ENCODE measurements around the gene REPS1. TPM values are rescaled to one million over a fixed set of nuclear protein-coding genes. Genes with fewer than 3 reads are reported as not detected.

REPS1 gene
- total RNA-seq, 1 experiment from 2014 or later = 28.6 TPM

DNA sequence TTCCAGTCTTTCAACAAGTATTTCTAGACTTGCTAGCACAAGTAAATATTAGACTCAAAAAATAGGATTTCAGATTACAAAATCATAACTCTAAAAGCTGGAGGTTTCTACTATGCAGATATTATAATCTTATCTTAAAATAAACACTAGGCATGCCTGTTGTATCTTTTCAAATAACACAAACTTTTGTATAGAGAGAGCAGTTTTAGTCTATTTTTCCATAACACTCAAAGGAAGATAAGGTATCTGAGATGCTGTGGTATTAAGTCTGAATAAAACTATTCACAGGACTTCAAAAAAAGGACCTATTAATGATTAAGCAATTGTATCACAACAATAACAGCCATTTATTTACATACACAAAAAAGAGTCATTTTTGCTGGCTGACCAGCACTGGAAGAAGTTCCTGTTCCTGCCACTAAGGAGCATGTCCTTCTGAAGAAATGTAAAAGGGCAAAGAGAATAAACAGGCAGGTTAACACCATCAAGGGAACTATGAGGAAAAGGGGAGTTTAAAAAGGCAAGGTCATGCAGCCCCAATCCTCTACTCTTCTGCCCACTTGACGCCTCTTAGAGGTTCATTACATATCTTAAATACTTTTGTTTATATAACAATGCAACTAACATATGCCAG, 39.4 kb downstream of the REPS1 start:
- ATAC-seq = no peak
- BruUV-seq (replicated peaks) = no TSS peak
- intact Hi-C loops (cut with micrococcal nuclease; ENCODE audit: unreplicated experiment) = no loop called here

DNA sequence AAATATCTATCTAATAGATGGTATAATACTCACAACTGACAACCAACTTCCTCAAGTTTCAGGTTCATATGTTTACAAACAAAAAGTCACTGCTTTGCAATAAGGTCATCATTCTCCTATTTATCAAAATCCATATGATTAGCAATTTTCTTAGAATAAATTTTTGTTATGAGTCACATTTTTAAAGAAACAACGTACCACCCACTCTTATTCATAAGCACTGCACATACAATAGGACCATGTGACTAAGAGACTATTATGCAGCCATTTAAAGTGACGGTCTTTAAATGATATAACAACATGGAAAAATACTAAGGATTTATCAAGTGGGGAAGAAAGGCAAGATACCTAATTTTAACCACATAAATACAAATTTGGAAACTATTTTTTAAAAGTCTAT, 40.0 kb downstream of the REPS1 start:
- no TSS peak for BruUV-seq (replicated peaks)
- TF ChIP-seq TCF7L2 (IDR thresholded peaks at IDR 0.05; ENCODE audit: low read depth, low read length) (no peak), SIN3A (IDR thresholded peaks at IDR 0.05; ENCODE audit: borderline replicate concordance, insufficient read depth, low read depth, low read length) (no peak)
- TF ChIP-seq, protein P1, sequence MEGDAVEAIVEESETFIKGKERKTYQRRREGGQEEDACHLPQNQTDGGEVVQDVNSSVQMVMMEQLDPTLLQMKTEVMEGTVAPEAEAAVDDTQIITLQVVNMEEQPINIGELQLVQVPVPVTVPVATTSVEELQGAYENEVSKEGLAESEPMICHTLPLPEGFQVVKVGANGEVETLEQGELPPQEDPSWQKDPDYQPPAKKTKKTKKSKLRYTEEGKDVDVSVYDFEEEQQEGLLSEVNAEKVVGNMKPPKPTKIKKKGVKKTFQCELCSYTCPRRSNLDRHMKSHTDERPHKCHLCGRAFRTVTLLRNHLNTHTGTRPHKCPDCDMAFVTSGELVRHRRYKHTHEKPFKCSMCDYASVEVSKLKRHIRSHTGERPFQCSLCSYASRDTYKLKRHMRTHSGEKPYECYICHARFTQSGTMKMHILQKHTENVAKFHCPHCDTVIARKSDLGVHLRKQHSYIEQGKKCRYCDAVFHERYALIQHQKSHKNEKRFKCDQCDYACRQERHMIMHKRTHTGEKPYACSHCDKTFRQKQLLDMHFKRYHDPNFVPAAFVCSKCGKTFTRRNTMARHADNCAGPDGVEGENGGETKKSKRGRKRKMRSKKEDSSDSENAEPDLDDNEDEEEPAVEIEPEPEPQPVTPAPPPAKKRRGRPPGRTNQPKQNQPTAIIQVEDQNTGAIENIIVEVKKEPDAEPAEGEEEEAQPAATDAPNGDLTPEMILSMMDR (IDR thresholded peaks at IDR 0.05) = no peak
- DNase-seq (ENCODE audit: low read depth, low spot score) (no peak), ATAC-seq (no peak)
- intact Hi-C loops (cut with micrococcal nuclease; ENCODE audit: unreplicated experiment) = no loop called here
- Histone ChIP-seq H3K27ac (ENCODE audit: low read length) (no peak overlapping the region), H3K4me1 (ENCODE audit: control insufficient read depth, insufficient read depth, low read length) (no peaks in the 10 kb centered on the region; the same call in 1 of the 2 replicates), H3K4me3 (ENCODE audit: low read depth in 2 of 2, low read length in 2 of 2) (no peak overlapping the region), H3K9me3 (ENCODE audit: control insufficient read depth, insufficient read depth, low read depth, low read length) (no peaks in the 10 kb centered on the region), H3K27me3 (ENCODE audit: control insufficient read depth, insufficient read depth, low read length) (no peaks in the 10 kb centered on the region), H3K36me3 (ENCODE audit: control insufficient read depth, insufficient read depth, low read length) (peaks cover 3% of the 10 kb centered on the region)
- in situ Hi-C loops (cut with HindIII; ENCODE audit: low pct_unique_long_range_greater_than_20kb, low sequenced_read_pairs) = no loop called here
- POLR2A ChIA-PET = no interaction called here
- CTCF ChIA-PET = interaction anchor here (0.7 kb wide), 1 partner anchor 547 kb away, joined by 3 read pairs; no protein-coding TSS in a partner anchor

More for the DNA sequence above, 39.4 kb downstream of the REPS1 start:
- TF ChIP-seq TCF7L2 (IDR thresholded peaks at IDR 0.05; ENCODE audit: low read depth, low read length) = no peak
- in situ Hi-C loops (cut with HindIII; ENCODE audit: low pct_unique_long_range_greater_than_20kb, low sequenced_read_pairs) = no loop called here
- Histone ChIP-seq H3K9me3 (ENCODE audit: control insufficient read depth, insufficient read depth, low read depth, low read length) (no peaks in the 10 kb centered on the region), H3K27me3 (ENCODE audit: control insufficient read depth, insufficient read depth, low read length) (no peaks in the 10 kb centered on the region), H3K27ac (ENCODE audit: low read length) (no peak overlapping the region), H3K4me3 (ENCODE audit: low read depth in 2 of 2, low read length in 2 of 2) (no peak overlapping the region), H3K36me3 (ENCODE audit: control insufficient read depth, insufficient read depth, low read length) (peaks cover 3% of the 10 kb centered on the region), H3K4me1 (ENCODE audit: control insufficient read depth, insufficient read depth, low read length) (no peaks in the 10 kb centered on the region; the same call in 1 of the 2 replicates)
- ChIA-PET POLR2A (no interaction called here), CTCF (interaction anchor here (0.7 kb wide), 1 partner anchor 546 kb away, joined by 3 read pairs; no protein-coding TSS in a partner anchor)
- DNase-seq (ENCODE audit: low read depth, low spot score) = no peak

DNA sequence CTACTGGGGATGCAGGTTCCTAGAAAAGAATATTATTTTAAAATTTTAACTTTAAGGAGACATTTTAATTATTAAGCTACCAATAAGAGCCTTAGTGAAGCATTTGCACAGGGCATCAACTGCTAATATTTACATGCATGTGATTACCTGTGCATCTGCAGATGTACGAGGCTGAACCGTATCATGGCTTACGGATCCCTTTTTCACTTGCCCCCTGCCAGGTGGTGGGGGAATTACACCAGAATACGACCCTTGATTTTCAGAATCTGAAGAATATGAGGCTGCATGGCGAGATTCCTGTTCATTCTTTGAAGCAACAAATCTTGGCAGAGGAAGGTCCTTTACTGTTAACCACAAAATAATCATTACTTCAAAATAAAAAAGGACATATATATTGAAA, 42.7 kb downstream of the REPS1 start:
- DNase-seq (ENCODE audit: low read depth, low spot score) = no peak
- POLR2A ChIA-PET = no interaction called here
- no peak overlapping the region for H3K27ac ChIP-seq (ENCODE audit: low read length)
- no peaks in the 10 kb centered on the region; the same call in 1 of the 2 replicates for H3K4me1 ChIP-seq (ENCODE audit: control insufficient read depth, insufficient read depth, low read length)
- ATAC-seq = no peak
- H3K27me3 ChIP-seq (ENCODE audit: control insufficient read depth, insufficient read depth, low read length) = no peaks in the 10 kb centered on the region
- H3K9me3 ChIP-seq (ENCODE audit: control insufficient read depth, insufficient read depth, low read depth, low read length) = no peaks in the 10 kb centered on the region
- CTCF ChIA-PET = no interaction called here
- no peak overlapping the region for H3K4me3 ChIP-seq (ENCODE audit: low read depth in 2 of 2, low read length in 2 of 2)
- H3K36me3 ChIP-seq (ENCODE audit: control insufficient read depth, insufficient read depth, low read length) = peaks cover 3% of the 10 kb centered on the region
- no peak for TF ChIP-seq POLR2AphosphoS5 (IDR thresholded peaks at IDR 0.05; ENCODE audit: low read depth, low read length)
- TF ChIP-seq, protein P1 (IDR thresholded peaks at IDR 0.05) = peak; percentile 30; the same call in 1 of the 2 replicates
- in situ Hi-C loops (cut with HindIII; ENCODE audit: low pct_unique_long_range_greater_than_20kb, low sequenced_read_pairs) = no loop called here
- intact Hi-C loops (cut with micrococcal nuclease; ENCODE audit: unreplicated experiment) = no loop called here
- BruUV-seq (replicated peaks) = no TSS peak

Measured in Panc1 (cell line).